SK-N-SH (cell line): ENCODE measurements around the gene SENP3. TPM values are rescaled to one million over a fixed set of nuclear protein-coding genes. Genes with fewer than 3 reads are reported as not detected.

Source experiments
- CTCF ChIA-PET: fragments of 300-600, 350-600 bp; formaldehyde crosslinking; extraction: SDS; loops from one replicate; lab custom pipeline; 2021; lab: Yijun Ruan, JAX
- POLR2A ChIA-PET: fragments of 350-600 bp; sonication (Branson Sonifier 250); formaldehyde crosslinking; extraction: SDS; loops from one replicate; lab custom pipeline; 2020; ENCODE audit warnings: antibody characterized with exemption, inconsistent platforms; lab: Yijun Ruan, JAX
- DNase-seq: peaks from one replicate; pipeline ENCODE4 v3.0.0; 2012
- H2AFZ ChIP-seq: fragments of 200-600 bp; sonication (generic); 2 replicates; pipeline ENCODE4 v1.8.1; 2016; ENCODE audit warnings: antibody characterized with exemption, mild to moderate bottlenecking, low read depth
- H3F3A ChIP-seq: fragments of 200-600 bp; sonication (generic); replicated peaks from 2 replicates; pipeline ENCODE3; 2016; ENCODE audit warnings: antibody characterized with exemption, mild to moderate bottlenecking; ENCODE audit not compliant: insufficient read depth
- H3K27ac ChIP-seq, 2 experiments: fragments of 200-500 bp in 1 of 2; fragments of 200-600 bp in 1 of 2; sonication (Bioruptor generic) in 1 of 2; sonication (generic), shearing (Covaris generic) in 1 of 2; 2 replicates each; pipeline versions ENCODE4 v1.5.1 to v1.6.1; 2014 to 2016; ENCODE audit warnings: low read depth in 2 of 2, inconsistent platforms in 1 of 2, low read length in 1 of 2, mild to moderate bottlenecking in 1 of 2, mixed read lengths in 1 of 2
- H3K27me3 ChIP-seq: fragments of 200-600 bp; sonication (generic), shearing (Covaris generic); 2 replicates; pipeline ENCODE4 v1.6.1; 2016; ENCODE audit warnings: mixed run types; ENCODE audit not compliant: insufficient read depth
- H3K36me3 ChIP-seq, 2 experiments: fragments of 200-500 bp in 1 of 2; fragments of 200-600 bp in 1 of 2; sonication (Bioruptor generic) in 1 of 2; sonication (generic) in 1 of 2; replicated peaks in 1 of 2; 2 replicates each; pipeline versions ENCODE3 to v1.5.1; 2014 to 2016; ENCODE audit warnings: low read length in 1 of 2, mild to moderate bottlenecking in 1 of 2; ENCODE audit not compliant: insufficient read depth in 2 of 2, control insufficient read depth in 1 of 2
- H3K4me1 ChIP-seq, 2 experiments: fragments of 200-500 bp in 1 of 2; fragments of 200-600 bp in 1 of 2; sonication (Bioruptor generic) in 1 of 2; sonication (generic), shearing (Covaris generic) in 1 of 2; 2 replicates each; pipeline versions ENCODE4 v1.5.1 to v1.6.1; 2014 to 2016; ENCODE audit warnings: low read depth in 1 of 2, low read length in 1 of 2, mixed run types in 1 of 2; ENCODE audit not compliant: insufficient read depth in 2 of 2, control insufficient read depth in 1 of 2
- H3K4me2 ChIP-seq: fragments of 200-600 bp; sonication (generic), shearing (Covaris generic); 2 replicates; pipeline ENCODE4 v1.6.1; 2017; ENCODE audit warnings: mixed run types
- H3K4me3 ChIP-seq, 2 experiments: fragments of 200-500 bp in 1 of 2; fragments of 200-600 bp in 1 of 2; sonication (Bioruptor generic) in 1 of 2; sonication (generic), shearing (Covaris generic) in 1 of 2; 2 replicates each; pipeline versions ENCODE4 v1.5.1 to v1.8.1; 2014 to 2016; ENCODE audit warnings: low read depth in 2 of 2, inconsistent platforms in 1 of 2, low read length in 1 of 2, mild to moderate bottlenecking in 1 of 2, mixed read lengths in 1 of 2, moderate library complexity in 1 of 2
- H3K79me2 ChIP-seq: fragments of 200-600 bp; sonication (generic); 2 replicates; pipeline ENCODE4 v1.8.1; 2017; ENCODE audit warnings: mild to moderate bottlenecking; ENCODE audit not compliant: insufficient read depth
- H3K9ac ChIP-seq: fragments of 200-600 bp; sonication (generic); 2 replicates; pipeline ENCODE4 v1.6.1; 2017; ENCODE audit warnings: mixed run types
- H3K9me2 ChIP-seq: fragments of 200-600 bp; sonication (generic); 2 replicates; pipeline ENCODE4 v1.6.1; 2017; ENCODE audit warnings: mixed run types
- H3K9me3 ChIP-seq: fragments of 200-600 bp; sonication (generic); 2 replicates; pipeline ENCODE4 v1.6.1; 2017; ENCODE audit warnings: mixed run types, mild to moderate bottlenecking, moderate library complexity
- H4K20me1 ChIP-seq: fragments of 200-600 bp; sonication (generic); 2 replicates; pipeline ENCODE4 v1.6.1; 2017; ENCODE audit warnings: mild to moderate bottlenecking, mixed run types; ENCODE audit not compliant: insufficient read depth
- ELF1 ChIP-seq: IDR thresholded peaks from 2 replicates; pipeline ENCODE4 v1.4.0; 2012
- FOSL2 ChIP-seq: IDR thresholded peaks from 2 replicates; pipeline ENCODE4 v1.4.0; 2012; ENCODE audit warnings: low read depth, mild to moderate bottlenecking, moderate library complexity, borderline replicate concordance
- FOXM1 ChIP-seq: IDR thresholded peaks from 2 replicates; pipeline ENCODE4 v1.4.0; 2012; ENCODE audit warnings: low read depth, mild to moderate bottlenecking
- GABPA ChIP-seq: IDR thresholded peaks from 2 replicates; pipeline ENCODE4 v1.4.0; 2012; ENCODE audit warnings: low read depth, mild to moderate bottlenecking
- GATA2 ChIP-seq: sonication (generic); formaldehyde crosslinking; IDR thresholded peaks from 2 replicates; pipeline ENCODE4 v1.5.0; 2020; ENCODE audit warnings: mild to moderate bottlenecking, missing genetic modification reagents
- JUND ChIP-seq: IDR thresholded peaks from 2 replicates; pipeline ENCODE4 v1.4.0; 2012
- MXI1 ChIP-seq: IDR thresholded peaks from 2 replicates; pipeline ENCODE4 v1.6.1; 2012; ENCODE audit warnings: mild to moderate bottlenecking, low read depth, low read length, improper control_type of control experiment
- RCOR1 ChIP-seq: fragments of 150-350 bp; IDR thresholded peaks from 2 replicates; pipeline ENCODE4 v1.6.1; 2017; ENCODE audit warnings: antibody characterized with exemption, low read length
- RXRA ChIP-seq: IDR thresholded peaks from 2 replicates; pipeline ENCODE4 v1.4.0; 2012; ENCODE audit warnings: low read depth, mild to moderate bottlenecking, borderline replicate concordance
- SIN3A ChIP-seq: IDR thresholded peaks from 2 replicates; pipeline ENCODE4 v1.6.1; 2012; ENCODE audit warnings: low read depth, mild to moderate bottlenecking, low read length, moderate library complexity, borderline replicate concordance
- SMC3 ChIP-seq: IDR thresholded peaks from 2 replicates; pipeline ENCODE4 v1.6.1; 2012; ENCODE audit warnings: low read depth, low read length, improper control_type of control experiment
- TAF1 ChIP-seq: IDR thresholded peaks from 2 replicates; pipeline ENCODE4 v1.6.1; 2012; ENCODE audit warnings: low read depth, mild to moderate bottlenecking, low read length, moderate library complexity, borderline replicate concordance
- TCF12 ChIP-seq: IDR thresholded peaks from 2 replicates; pipeline ENCODE4 v1.4.0; 2012
- whole genome bisulfite sequencing: methylation state at CpG from one replicate; pipeline ENCODE4 v1.1.6; 2017; ENCODE audit warnings: low lambda C conversion rate; 5-methylcytosine and 5-hydroxymethylcytosine counted together
- polyA plus RNA-seq, 3 experiments: library from polyadenylated mRNA; depleted of rRNA; stranded (reverse); fragments of >200 nt; gene quantifications; 2 replicates each; pipeline ENCODE4 v1.2.3, GENCODE V29; 2012
- TF ChIP-seq, protein P1 (sequence below): IDR thresholded peaks from 2 replicates; pipeline ENCODE4 v1.6.1; 2012; ENCODE audit warnings: mild to moderate bottlenecking, low read depth, low read length, moderate library complexity
- TF ChIP-seq, protein P2 (sequence below): fragments of 150-350 bp; IDR thresholded peaks from 2 replicates; pipeline ENCODE4 v1.6.1; 2017; ENCODE audit warnings: antibody characterized with exemption, low read length, low read depth, borderline replicate concordance

The SENP3 gene
- polyA plus RNA-seq, 1 of the 3 experiments (the other 2 are of a cell fraction) = 80.8 TPM

DNA sequence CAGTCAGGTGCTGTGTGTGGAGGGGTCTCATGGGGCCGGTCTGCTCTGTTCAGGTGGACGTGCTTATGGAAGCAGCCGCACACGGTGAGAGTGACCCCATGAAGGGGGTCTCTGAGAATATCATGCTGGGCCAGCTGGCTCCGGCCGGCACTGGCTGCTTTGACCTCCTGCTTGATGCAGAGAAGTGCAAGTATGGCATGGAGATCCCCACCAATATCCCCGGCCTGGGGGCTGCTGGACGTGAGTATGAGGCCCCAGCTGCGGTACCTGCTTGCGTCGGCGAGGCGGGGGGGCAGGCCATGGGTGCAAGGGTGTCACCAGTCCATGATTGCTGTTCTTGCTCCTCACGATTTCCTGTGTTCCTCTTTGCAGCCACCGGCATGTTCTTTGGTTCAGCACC is 49.6 kb upstream of the SENP3 start:
- no peak overlapping the region for H3K4me3 ChIP-seq
- H3K4me2 ChIP-seq = no peak overlapping the region
- TF ChIP-seq JUND (no peak), TAF1 (no peak), TCF12 (no peak), GABPA (no peak), ELF1 (no peak), FOXM1 (no peak), SIN3A (no peak), RXRA (no peak), FOSL2 (no peak), MXI1 (no peak), GATA2 (CRISPR knock-in tag) (no peak), SMC3 (no peak)
- TF ChIP-seq, protein P1, sequence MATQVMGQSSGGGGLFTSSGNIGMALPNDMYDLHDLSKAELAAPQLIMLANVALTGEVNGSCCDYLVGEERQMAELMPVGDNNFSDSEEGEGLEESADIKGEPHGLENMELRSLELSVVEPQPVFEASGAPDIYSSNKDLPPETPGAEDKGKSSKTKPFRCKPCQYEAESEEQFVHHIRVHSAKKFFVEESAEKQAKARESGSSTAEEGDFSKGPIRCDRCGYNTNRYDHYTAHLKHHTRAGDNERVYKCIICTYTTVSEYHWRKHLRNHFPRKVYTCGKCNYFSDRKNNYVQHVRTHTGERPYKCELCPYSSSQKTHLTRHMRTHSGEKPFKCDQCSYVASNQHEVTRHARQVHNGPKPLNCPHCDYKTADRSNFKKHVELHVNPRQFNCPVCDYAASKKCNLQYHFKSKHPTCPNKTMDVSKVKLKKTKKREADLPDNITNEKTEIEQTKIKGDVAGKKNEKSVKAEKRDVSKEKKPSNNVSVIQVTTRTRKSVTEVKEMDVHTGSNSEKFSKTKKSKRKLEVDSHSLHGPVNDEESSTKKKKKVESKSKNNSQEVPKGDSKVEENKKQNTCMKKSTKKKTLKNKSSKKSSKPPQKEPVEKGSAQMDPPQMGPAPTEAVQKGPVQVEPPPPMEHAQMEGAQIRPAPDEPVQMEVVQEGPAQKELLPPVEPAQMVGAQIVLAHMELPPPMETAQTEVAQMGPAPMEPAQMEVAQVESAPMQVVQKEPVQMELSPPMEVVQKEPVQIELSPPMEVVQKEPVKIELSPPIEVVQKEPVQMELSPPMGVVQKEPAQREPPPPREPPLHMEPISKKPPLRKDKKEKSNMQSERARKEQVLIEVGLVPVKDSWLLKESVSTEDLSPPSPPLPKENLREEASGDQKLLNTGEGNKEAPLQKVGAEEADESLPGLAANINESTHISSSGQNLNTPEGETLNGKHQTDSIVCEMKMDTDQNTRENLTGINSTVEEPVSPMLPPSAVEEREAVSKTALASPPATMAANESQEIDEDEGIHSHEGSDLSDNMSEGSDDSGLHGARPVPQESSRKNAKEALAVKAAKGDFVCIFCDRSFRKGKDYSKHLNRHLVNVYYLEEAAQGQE = no peak
- H3K4me1 ChIP-seq = no peaks in the 10 kb centered on the region
- no peaks in the 10 kb centered on the region for H3K9me3 ChIP-seq
- CTCF ChIA-PET = interaction anchor here (11.6 kb wide), 1 partner anchor 46 kb away, joined by 236 read pairs; the partner anchor contains the start of genes SENP3 and TNFSF13
- H4K20me1 ChIP-seq = no peaks in the 10 kb centered on the region
- H2AFZ ChIP-seq = no peak overlapping the region
- 95% methylated on average over 8 of the region's 15 CpGs for WGBS
- no peak for DNase-seq
- H3K27me3 ChIP-seq = no peaks in the 10 kb centered on the region
- H3K9me2 ChIP-seq = no peaks in the 10 kb centered on the region
- peaks cover 25% of the 10 kb centered on the region for H3F3A ChIP-seq
- peaks cover 23 to 44% of the 10 kb centered on the region in 2 experiments for H3K36me3 ChIP-seq
- POLR2A ChIA-PET = no interaction called here
- H3K9ac ChIP-seq = no peak overlapping the region
- H3K79me2 ChIP-seq = no peaks in the 10 kb centered on the region
- no peak overlapping the region for H3K27ac ChIP-seq

DNA sequence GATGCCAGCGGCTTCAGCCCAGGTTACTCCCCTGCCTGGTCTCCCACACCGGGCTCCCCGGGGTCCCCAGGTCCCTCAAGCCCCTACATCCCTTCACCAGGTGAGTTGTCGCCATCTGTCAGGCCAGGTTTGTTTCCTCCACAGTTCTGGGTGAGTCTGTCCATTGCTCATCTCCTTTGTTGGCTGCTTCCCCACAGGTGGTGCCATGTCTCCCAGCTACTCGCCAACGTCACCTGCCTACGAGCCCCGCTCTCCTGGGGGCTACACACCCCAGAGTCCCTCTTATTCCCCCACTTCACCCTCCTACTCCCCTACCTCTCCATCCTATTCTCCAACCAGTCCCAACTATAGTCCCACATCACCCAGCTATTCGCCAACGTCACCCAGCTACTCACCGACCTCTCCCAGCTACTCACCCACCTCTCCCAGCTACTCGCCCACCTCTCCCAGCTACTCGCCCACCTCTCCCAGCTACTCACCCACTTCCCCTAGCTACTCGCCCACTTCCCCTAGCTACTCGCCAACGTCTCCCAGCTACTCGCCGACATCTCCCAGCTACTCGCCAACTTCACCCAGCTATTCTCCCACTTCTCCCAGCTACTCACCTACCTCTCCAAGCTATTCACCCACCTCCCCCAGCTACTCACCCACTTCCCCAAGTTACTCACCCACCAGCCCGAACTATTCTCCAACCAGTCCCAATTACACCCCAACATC is 48.7 kb upstream of the SENP3 start:
- Histone ChIP-seq H3K9ac (no peak overlapping the region), H3K4me2 (no peak overlapping the region), H3K9me2 (no peaks in the 10 kb centered on the region), H4K20me1 (no peaks in the 10 kb centered on the region)
- TF ChIP-seq RXRA = no peak
- no peak for TF ChIP-seq RCOR1
- no peak for TF ChIP-seq TCF12
- TF ChIP-seq, protein P2, sequence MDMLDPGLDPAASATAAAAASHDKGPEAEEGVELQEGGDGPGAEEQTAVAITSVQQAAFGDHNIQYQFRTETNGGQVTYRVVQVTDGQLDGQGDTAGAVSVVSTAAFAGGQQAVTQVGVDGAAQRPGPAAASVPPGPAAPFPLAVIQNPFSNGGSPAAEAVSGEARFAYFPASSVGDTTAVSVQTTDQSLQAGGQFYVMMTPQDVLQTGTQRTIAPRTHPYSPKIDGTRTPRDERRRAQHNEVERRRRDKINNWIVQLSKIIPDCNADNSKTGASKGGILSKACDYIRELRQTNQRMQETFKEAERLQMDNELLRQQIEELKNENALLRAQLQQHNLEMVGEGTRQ = no peak
- TF ChIP-seq, protein P1 = no peak
- TF ChIP-seq, all 33 proteins: peak for 0
- no peaks in the 10 kb centered on the region for H3K27me3 ChIP-seq
- CTCF ChIA-PET = interaction anchor here (0.8 to 11.6 kb wide), 9 partner anchors 9 to 158 kb away, joined by 3 to 236 read pairs (median 5); partner anchors contain the start of genes SENP3, SOX15, TMEM95 and TNFSF12
- no peak for DNase-seq
- no peak overlapping the region for H2AFZ ChIP-seq
- no peak overlapping the region for H3K27ac ChIP-seq
- H3K4me1 ChIP-seq = no peaks in the 10 kb centered on the region
- peaks cover 20% of the 10 kb centered on the region for H3F3A ChIP-seq
- POLR2A ChIA-PET = no interaction called here
- WGBS = 94% methylated on average over 19 of the region's 20 CpGs
- peaks cover 17 to 42% of the 10 kb centered on the region in 2 experiments for H3K36me3 ChIP-seq
- H3K4me3 ChIP-seq = no peak overlapping the region
- no peaks in the 10 kb centered on the region for H3K9me3 ChIP-seq
- H3K79me2 ChIP-seq = no peaks in the 10 kb centered on the region
